ENCODE results near the gene BET1L.
"Not testable (repeated sequence)": the region's sequence is repeated elsewhere in the genome, so short reads cannot be mapped to it uniquely, and the experiment has no call there.

The BET1L gene

GRCh38 chr11:207208-207862 is at the start of gene BET1L, which contains the start of gene RIC8A:
Gene BET1L, minus strand, starts transcription at chr11:207399. Its CDS starts 78 bp downstream, at chr11:207321.
Gene RIC8A, plus strand, starts transcription at chr11:207708. Its CDS starts 1,147 bp downstream, at chr11:208855.
- DNase-seq, result peak; percentile 99

GRCh38 chr11:255816-256215 is 48.6 kb upstream of the BET1L start:
- DNase-seq, result no peak

GRCh38 chr11:255176-255575 is 48.0 kb upstream of the BET1L start:
- no peak for DNase-seq

GRCh38 chr11:253886-254270 is 46.7 kb upstream of the BET1L start:
- no peak for DNase-seq

- no peak for DNase-seq
These were observed 46.1 kb upstream of the BET1L start for GRCh38 chr11:253160-253885.

- no peak for DNase-seq
These were observed 45.5 kb upstream of the BET1L start for GRCh38 chr11:252666-253065.

- DNase-seq, result no peak
These were observed 44.4 kb upstream of the BET1L start for GRCh38 chr11:251550-251949.

- peak; percentile 73 for DNase-seq
These were observed 43.6 kb upstream of the BET1L start for GRCh38 chr11:250740-251299.

GRCh38 chr11:250274-250673 is 43.1 kb upstream of the BET1L start:
- no peak for DNase-seq

GRCh38 chr11:249062-249461 is 41.9 kb upstream of the BET1L start:
- DNase-seq, result no peak

- no peak for DNase-seq
These were observed 37.2 kb upstream of the BET1L start for GRCh38 chr11:244376-244775.

GRCh38 chr11:241634-242033 is 34.4 kb upstream of the BET1L start:
- DNase-seq, result no peak

- DNase-seq, result no peak
These were observed 33.1 kb upstream of the BET1L start for GRCh38 chr11:240315-240714.

GRCh38 chr11:238346-238745 is 31.1 kb upstream of the BET1L start:
- not testable (repeated sequence) for DNase-seq

GRCh38 chr11:236774-237767 is 29.9 kb upstream of the BET1L start, which contains the start of gene PSMD13:
Gene PSMD13, plus strand, starts transcription at chr11:236976. Its CDS starts 74 bp downstream, at chr11:237050.
- peak; percentile 88 for DNase-seq

- peak; percentile 92 for DNase-seq
These were observed 29.0 kb upstream of the BET1L start, which contains the start of gene SIRT3 for GRCh38 chr11:235997-236773. Gene SIRT3, minus strand, starts transcription at chr11:236342. Its CDS starts 14 bp downstream, at chr11:236328.

- DNase-seq, result peak; percentile 47
These were observed 28.4 kb upstream of the BET1L start for GRCh38 chr11:235609-235996.

- no peak for DNase-seq
These were observed 28.0 kb upstream of the BET1L start for GRCh38 chr11:235180-235579.

- DNase-seq, result no peak
These were observed 25.8 kb upstream of the BET1L start for GRCh38 chr11:232783-233565.

GRCh38 chr11:230431-230830 is 23.2 kb upstream of the BET1L start:
- DNase-seq, result no peak

- no peak for DNase-seq
These were observed 20.7 kb upstream of the BET1L start for GRCh38 chr11:227824-228379.
